RCC 7860 (cell line): ENCODE measurements around the gene SCOC.
"Not testable (repeated sequence)": the region's sequence is repeated elsewhere in the genome, so short reads cannot be mapped to it uniquely, and the experiment has no call there.

Source experiments
- DNase-seq: peaks from one replicate; pipeline ENCODE4 v3.0.0-alpha.2; 2015; ENCODE audit warnings: low spot score
- FAIRE-seq: peaks from 2 replicates; lab custom pipeline; 2012; peaks lifted over from hg19 to GRCh38; lab: Jason Lieb, UNC

SCOC gene

GRCh38 chr4:140359562-140360427 lies 13.7 kb upstream of the SCOC start:
- FAIRE-seq = peak; percentile 22
- peak; percentile 37 for DNase-seq

GRCh38 chr4:140361099-140361498 lies 12.3 kb upstream of the SCOC start:
- DNase-seq = no peak
- FAIRE-seq = no peak

GRCh38 chr4:140363051-140363450 lies 10.4 kb upstream of the SCOC start:
- FAIRE-seq = no peak

GRCh38 chr4:140363558-140363957 lies 9.9 kb upstream of the SCOC start:
- FAIRE-seq (no peak), DNase-seq (no peak)

More at GRCh38 chr4:140363051-140363450, 10.4 kb upstream of the SCOC start:
- DNase-seq = no peak

- FAIRE-seq = no peak
- DNase-seq = no peak
These were observed 5.7 kb upstream of the SCOC start for GRCh38 chr4:140367738-140368137.

GRCh38 chr4:140368686-140369085 lies 4.8 kb upstream of the SCOC start:
- no peak for FAIRE-seq

GRCh38 chr4:140372751-140373327 lies 607 bp upstream of the SCOC start:
- FAIRE-seq (no peak), DNase-seq (no peak)

More at GRCh38 chr4:140368686-140369085, 4.8 kb upstream of the SCOC start:
- DNase-seq = no peak

GRCh38 chr4:140374130-140374477 lies 658 bp downstream of the SCOC start:
- DNase-seq (no peak), FAIRE-seq (no peak)

GRCh38 chr4:140382732-140383131 lies 9.3 kb downstream of the SCOC start:
- FAIRE-seq = no peak
- DNase-seq = no peak

GRCh38 chr4:140388015-140388414 lies 14.6 kb downstream of the SCOC start:
- FAIRE-seq (no peak), DNase-seq (no peak)

- DNase-seq = no peak
These were observed 22.2 kb downstream of the SCOC start for GRCh38 chr4:140395668-140396067.

GRCh38 chr4:140400111-140400510 lies 26.7 kb downstream of the SCOC start:
- DNase-seq (no peak), FAIRE-seq (no peak)

More at GRCh38 chr4:140395668-140396067, 22.2 kb downstream of the SCOC start:
- no peak for FAIRE-seq

- FAIRE-seq = no peak
- no peak for DNase-seq
These were observed 32.8 kb downstream of the SCOC start for GRCh38 chr4:140406292-140406691.

- FAIRE-seq (no peak), DNase-seq (no peak)
These were observed 35.5 kb downstream of the SCOC start for GRCh38 chr4:140408974-140409373.

GRCh38 chr4:140413130-140413969 lies 39.9 kb downstream of the SCOC start:
- not testable (repeated sequence) for FAIRE-seq

GRCh38 chr4:140423106-140423505 lies 49.7 kb downstream of the SCOC start:
- DNase-seq (no peak), FAIRE-seq (no peak)

More at GRCh38 chr4:140413130-140413969, 39.9 kb downstream of the SCOC start:
- not testable (repeated sequence) for DNase-seq

GRCh38 chr4:140426610-140427105 lies 53.2 kb downstream of the SCOC start:
- DNase-seq (no peak), FAIRE-seq (no peak)

- DNase-seq (no peak), FAIRE-seq (no peak)
These were observed 53.9 kb downstream of the SCOC start, which contains the start of gene CLGN for GRCh38 chr4:140427106-140427918. Gene CLGN, minus strand, starts transcription at chr4:140427648. Its CDS starts 14,570 bp downstream, at chr4:140413078.

GRCh38 chr4:140427919-140428471 lies 54.5 kb downstream of the SCOC start:
- DNase-seq (no peak), FAIRE-seq (no peak)
